ENCODE data around the gene S100A7A.

DNA sequence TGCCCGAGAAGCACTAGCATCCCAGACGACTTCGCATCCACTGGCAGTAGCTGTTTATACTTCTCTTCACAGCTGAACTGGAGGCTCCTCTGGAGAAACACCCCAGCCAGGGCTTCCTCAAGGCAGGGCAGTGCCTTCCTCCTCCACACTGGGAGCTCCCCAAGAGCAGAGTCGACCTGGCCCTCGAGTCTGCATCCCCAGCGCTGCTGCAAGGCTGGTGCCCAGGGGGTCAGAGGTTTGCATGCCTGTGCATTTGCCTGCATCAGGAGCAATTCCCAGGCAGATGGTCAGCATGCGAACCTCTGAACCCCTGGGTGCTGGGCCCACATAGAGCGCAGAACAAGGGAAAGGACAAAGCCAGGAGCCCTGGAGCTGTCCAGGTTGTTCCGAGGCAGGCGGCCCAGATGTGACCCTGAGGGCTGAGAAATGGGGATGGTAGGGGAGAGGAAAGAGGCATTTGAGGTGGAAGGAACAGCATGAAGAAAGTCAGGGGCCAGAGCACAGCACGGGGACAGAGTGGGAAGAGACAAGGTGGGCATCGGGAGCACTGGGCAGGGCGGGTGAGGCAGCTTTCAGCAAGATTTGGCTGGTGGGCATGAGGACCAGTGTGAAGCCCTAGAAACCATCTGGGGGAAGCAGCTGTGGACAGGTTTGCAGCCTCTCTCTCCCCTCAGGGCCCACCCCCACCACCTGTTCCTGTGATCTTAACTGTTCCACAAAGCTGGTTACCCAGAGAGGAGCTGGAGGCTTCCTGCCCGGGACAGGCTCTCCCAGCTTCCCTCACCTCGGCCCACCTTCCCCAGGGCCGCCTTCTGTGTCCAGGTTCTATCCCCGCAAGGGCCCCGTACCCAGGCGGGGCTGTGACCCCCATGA, 19.0 kb upstream of the S100A7A start:
- TF ChIP-seq EZH2 (IDR thresholded peaks at IDR 0.05; ENCODE audit: low read depth): no peak
- TF ChIP-seq, protein P1, sequence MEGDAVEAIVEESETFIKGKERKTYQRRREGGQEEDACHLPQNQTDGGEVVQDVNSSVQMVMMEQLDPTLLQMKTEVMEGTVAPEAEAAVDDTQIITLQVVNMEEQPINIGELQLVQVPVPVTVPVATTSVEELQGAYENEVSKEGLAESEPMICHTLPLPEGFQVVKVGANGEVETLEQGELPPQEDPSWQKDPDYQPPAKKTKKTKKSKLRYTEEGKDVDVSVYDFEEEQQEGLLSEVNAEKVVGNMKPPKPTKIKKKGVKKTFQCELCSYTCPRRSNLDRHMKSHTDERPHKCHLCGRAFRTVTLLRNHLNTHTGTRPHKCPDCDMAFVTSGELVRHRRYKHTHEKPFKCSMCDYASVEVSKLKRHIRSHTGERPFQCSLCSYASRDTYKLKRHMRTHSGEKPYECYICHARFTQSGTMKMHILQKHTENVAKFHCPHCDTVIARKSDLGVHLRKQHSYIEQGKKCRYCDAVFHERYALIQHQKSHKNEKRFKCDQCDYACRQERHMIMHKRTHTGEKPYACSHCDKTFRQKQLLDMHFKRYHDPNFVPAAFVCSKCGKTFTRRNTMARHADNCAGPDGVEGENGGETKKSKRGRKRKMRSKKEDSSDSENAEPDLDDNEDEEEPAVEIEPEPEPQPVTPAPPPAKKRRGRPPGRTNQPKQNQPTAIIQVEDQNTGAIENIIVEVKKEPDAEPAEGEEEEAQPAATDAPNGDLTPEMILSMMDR (conservative IDR thresholded peaks at IDR 0.05): no peak

All from PC-9 (cell line).